ENCODE measurements around the gene ARHGAP10. TPM values are rescaled to one million over a fixed set of nuclear protein-coding genes. Genes with fewer than 3 reads are reported as not detected.

The ARHGAP10 gene
- total RNA-seq, 6 experiments from 2014 or later = 5.5 to 13.3 (median 10.4) TPM

DNA sequence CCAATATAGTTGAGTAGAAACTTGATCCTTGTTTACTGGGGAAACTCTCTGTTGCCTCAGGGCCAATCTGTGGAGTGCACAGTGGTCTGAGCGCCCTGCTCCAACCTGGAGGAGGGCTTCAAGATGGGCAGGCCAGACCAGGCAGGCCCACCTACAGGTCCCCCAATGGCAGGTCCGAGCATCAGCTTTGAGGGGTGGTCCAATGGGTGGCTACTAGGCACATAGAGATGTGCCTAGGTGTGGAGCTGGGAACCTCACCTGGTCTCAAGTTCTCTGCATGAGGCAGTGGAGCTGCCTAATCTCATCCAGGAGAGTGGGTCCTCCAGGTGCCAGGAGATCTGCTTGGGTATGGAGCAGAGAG, 252.9 kb downstream of the ARHGAP10 start:
- no peak for DNase-seq
- Histone ChIP-seq H3K27ac (no peak overlapping the region), H3K36me3 (no peaks in the 10 kb centered on the region), H3K4me1 (no peaks in the 10 kb centered on the region), H3K27me3 (no peaks in the 10 kb centered on the region), H3K4me3 (no peak overlapping the region), H3K9me3 (no peaks in the 10 kb centered on the region)
- 80% methylated on average over 1 of the region's 2 CpGs for WGBS (ENCODE audit: insufficient coverage, low coverage, low lambda C conversion rate, missing lambda C conversion rate)
- no peak for ATAC-seq
- intact Hi-C loops (cut with DNase I) = no loop called here
- TF ChIP-seq POLR2A (IDR thresholded peaks at IDR 0.05) = no peak
- TF ChIP-seq, protein P1, sequence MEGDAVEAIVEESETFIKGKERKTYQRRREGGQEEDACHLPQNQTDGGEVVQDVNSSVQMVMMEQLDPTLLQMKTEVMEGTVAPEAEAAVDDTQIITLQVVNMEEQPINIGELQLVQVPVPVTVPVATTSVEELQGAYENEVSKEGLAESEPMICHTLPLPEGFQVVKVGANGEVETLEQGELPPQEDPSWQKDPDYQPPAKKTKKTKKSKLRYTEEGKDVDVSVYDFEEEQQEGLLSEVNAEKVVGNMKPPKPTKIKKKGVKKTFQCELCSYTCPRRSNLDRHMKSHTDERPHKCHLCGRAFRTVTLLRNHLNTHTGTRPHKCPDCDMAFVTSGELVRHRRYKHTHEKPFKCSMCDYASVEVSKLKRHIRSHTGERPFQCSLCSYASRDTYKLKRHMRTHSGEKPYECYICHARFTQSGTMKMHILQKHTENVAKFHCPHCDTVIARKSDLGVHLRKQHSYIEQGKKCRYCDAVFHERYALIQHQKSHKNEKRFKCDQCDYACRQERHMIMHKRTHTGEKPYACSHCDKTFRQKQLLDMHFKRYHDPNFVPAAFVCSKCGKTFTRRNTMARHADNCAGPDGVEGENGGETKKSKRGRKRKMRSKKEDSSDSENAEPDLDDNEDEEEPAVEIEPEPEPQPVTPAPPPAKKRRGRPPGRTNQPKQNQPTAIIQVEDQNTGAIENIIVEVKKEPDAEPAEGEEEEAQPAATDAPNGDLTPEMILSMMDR (IDR thresholded peaks at IDR 0.05) = no peak

DNA sequence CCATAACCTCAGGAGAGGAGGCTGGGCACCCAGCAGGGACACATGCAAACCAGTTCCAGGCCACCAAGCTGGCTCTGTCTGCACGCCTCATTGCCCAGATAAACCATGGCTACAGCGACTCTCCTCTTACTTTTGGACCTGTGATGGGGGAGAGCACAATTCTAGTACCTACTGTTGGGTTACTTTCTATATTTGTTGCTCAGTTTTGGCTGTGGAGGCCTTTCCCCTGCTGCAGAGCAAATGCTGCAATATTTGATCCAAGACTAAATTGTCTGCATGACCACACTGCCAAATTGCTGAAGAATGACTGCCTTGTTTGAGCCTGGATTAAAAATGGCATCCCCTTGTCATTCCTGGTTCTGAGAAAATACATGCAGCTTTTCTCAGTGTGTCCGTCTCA, 253.5 kb downstream of the ARHGAP10 start:
- no peak for DNase-seq
- no CpG with 5 or more reads among the region's 3 CpGs for WGBS (ENCODE audit: insufficient coverage, low coverage, low lambda C conversion rate, missing lambda C conversion rate)
- Histone ChIP-seq H3K36me3 (no peaks in the 10 kb centered on the region), H3K4me1 (no peaks in the 10 kb centered on the region), H3K27ac (no peak overlapping the region), H3K9me3 (no peaks in the 10 kb centered on the region), H3K4me3 (no peak overlapping the region), H3K27me3 (no peaks in the 10 kb centered on the region)
- TF ChIP-seq, protein P1 (IDR thresholded peaks at IDR 0.05) = no peak
- no peak for TF ChIP-seq POLR2A (IDR thresholded peaks at IDR 0.05)
- ATAC-seq = no peak
- intact Hi-C loops (cut with DNase I) = no loop called here

DNA sequence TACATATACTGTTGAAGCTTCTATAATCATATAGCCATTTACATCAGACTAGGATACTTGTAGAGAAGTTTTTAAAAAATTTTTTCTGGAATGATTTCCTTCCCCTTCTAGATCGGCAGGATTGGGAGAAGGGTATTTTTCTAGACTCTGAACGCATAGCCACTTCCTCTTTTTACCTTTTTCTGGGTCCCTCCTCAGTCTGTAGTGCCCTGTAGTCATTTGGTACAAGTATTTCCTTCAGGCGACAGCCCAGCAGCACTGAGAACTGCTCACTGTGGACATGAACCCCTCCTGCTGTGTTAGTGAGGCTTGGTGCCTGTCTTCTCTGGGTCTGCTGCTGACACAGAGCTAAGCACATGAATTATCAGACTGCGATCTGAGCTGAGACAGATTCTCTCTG, 255.4 kb downstream of the ARHGAP10 start:
- Histone ChIP-seq H3K36me3 (no peaks in the 10 kb centered on the region), H3K9me3 (no peaks in the 10 kb centered on the region), H3K27me3 (no peaks in the 10 kb centered on the region), H3K4me1 (no peaks in the 10 kb centered on the region), H3K27ac (no peak overlapping the region), H3K4me3 (no peak overlapping the region)
- DNase-seq = no peak
- intact Hi-C loops (cut with DNase I) = no loop called here
- 72% methylated on average over 4 of the region's 4 CpGs for WGBS (ENCODE audit: insufficient coverage, low coverage, low lambda C conversion rate, missing lambda C conversion rate)
- no peak for TF ChIP-seq POLR2A (IDR thresholded peaks at IDR 0.05)
- TF ChIP-seq, protein P1 (IDR thresholded peaks at IDR 0.05) = no peak
- ATAC-seq = no peak

DNA sequence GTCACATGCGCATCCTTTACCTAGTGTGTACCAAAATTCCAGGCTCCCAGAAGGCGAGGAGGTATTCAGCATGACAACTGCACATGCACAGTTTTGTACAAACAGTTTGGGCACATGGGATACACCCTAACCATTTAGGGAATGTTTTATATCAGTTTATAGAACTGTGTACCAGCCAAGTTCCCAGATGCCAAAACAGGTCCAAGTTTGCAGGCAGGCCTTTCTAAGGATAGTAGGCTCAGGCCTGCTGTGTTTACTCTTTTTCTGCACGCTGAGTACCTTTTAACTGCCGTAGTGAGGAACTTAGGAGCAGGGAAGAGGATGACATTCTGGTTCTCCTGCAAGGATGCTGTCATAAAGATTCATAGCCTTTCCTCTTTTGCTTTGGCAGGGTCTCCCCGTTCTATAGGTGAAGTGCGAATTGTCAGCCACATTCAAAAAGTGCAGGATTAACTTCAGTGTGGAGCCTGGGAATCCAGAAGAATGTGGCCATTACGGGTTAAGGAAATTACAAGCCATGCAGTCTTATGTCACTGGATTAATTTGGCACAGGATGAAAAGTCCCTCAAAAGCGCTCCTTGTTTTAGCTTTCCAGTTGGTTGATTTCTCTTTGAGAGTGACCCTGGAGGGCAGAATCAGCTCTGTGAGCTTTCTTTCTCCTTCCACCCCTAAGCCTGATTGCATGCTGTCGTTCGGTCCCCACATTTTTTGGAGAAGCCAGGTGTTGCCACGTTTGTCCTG, 259.8 kb downstream of the ARHGAP10 start:
- Histone ChIP-seq H3K27me3 (no peaks in the 10 kb centered on the region), H3K36me3 (no peaks in the 10 kb centered on the region), H3K4me3 (no peak overlapping the region), H3K9me3 (no peaks in the 10 kb centered on the region), H3K27ac (no peak overlapping the region), H3K4me1 (no peaks in the 10 kb centered on the region)
- intact Hi-C loops (cut with DNase I) = no loop called here
- ATAC-seq (no peak), DNase-seq (no peak)
- 85% methylated on average over 9 of the region's 11 CpGs for WGBS (ENCODE audit: insufficient coverage, low coverage, low lambda C conversion rate, missing lambda C conversion rate)
- TF ChIP-seq, protein P1 (IDR thresholded peaks at IDR 0.05) = no peak

Data from right lobe of liver (tissue), 6 donors.